ENCODE measurements around the gene HCK. TPM values are rescaled to one million over a fixed set of nuclear protein-coding genes. Genes with fewer than 3 reads are reported as not detected.
A peak's percentile ranks its signal among the peaks of the same experiment; 100 is the strongest.

The HCK gene
- total RNA-seq, 1 experiment from 2014 or later = not detected

DNA sequence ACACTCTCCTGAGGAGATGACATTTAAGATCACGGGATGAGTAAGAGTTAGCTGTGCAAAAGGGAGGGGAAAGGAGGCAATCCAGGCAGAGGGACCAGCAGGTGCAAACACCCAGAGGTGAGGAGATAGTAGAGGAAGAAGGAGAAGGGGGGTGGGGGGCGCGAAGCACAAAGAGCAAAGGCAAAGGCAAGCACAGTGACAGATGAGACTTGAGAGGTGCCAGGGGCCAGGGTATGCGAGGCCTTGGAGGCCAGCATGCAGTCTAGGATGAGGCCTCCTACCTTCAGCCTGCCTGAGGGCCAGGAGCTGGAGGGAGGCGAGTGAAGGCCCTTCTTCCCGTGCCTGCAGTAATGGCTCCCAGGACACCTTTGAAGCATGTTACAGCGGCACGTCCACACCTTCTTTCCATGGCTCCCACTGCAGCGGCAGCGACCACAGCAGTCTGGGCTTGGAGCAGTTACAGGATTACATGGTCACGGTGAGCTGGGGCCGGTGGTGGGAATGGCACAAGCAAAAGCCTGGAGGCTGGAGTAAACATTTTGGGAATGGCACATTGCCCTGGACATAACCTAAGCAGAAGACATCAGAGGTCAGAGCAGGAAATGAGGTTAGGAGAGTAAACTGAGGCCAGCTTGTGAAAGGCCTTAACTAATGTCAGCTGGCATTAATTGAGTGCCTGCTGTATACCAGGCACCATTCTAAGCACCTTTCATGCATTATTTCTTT, 23.2 kb upstream of the HCK start:
- BruUV-seq (replicated peaks) = no TSS peak
- Histone ChIP-seq H3K9me3 (ENCODE audit: insufficient read depth, low read depth) (no peaks in the 10 kb centered on the region), H4K20me1 (ENCODE audit: insufficient read depth) (no peaks in the 10 kb centered on the region), H2AFZ (no peak overlapping the region), H3K79me2 (ENCODE audit: low read depth) (no peaks in the 10 kb centered on the region), H3K4me3 (no peak overlapping the region), H3K4me1 (replicated peaks; ENCODE audit: insufficient read depth) (no peaks in the 10 kb centered on the region), H3K27ac (no peak overlapping the region), H3F3A (ENCODE audit: insufficient read depth, low read depth) (no peaks in the 10 kb centered on the region), H3K9me2 (ENCODE audit: insufficient read depth) (no peaks in the 10 kb centered on the region), H3K27me3 (ENCODE audit: insufficient read depth, low read depth) (peaks cover 48% of the 10 kb centered on the region), H3K4me2 (no peak overlapping the region), H3K36me3 (ENCODE audit: low read depth) (no peaks in the 10 kb centered on the region)
- ChIA-PET POLR2A (ENCODE audit: unreplicated experiment) (no interaction called here), CTCF (no interaction called here)
- no peak for DNase-seq
- TF ChIP-seq EZH2 (IDR thresholded peaks at IDR 0.05; ENCODE audit: low read depth) = no peak
- TF ChIP-seq, protein P1, sequence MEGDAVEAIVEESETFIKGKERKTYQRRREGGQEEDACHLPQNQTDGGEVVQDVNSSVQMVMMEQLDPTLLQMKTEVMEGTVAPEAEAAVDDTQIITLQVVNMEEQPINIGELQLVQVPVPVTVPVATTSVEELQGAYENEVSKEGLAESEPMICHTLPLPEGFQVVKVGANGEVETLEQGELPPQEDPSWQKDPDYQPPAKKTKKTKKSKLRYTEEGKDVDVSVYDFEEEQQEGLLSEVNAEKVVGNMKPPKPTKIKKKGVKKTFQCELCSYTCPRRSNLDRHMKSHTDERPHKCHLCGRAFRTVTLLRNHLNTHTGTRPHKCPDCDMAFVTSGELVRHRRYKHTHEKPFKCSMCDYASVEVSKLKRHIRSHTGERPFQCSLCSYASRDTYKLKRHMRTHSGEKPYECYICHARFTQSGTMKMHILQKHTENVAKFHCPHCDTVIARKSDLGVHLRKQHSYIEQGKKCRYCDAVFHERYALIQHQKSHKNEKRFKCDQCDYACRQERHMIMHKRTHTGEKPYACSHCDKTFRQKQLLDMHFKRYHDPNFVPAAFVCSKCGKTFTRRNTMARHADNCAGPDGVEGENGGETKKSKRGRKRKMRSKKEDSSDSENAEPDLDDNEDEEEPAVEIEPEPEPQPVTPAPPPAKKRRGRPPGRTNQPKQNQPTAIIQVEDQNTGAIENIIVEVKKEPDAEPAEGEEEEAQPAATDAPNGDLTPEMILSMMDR (conservative IDR thresholded peaks at IDR 0.05) = no peak
- intact Hi-C loops (cut with micrococcal nuclease; ENCODE audit: unreplicated experiment) = no loop called here

DNA sequence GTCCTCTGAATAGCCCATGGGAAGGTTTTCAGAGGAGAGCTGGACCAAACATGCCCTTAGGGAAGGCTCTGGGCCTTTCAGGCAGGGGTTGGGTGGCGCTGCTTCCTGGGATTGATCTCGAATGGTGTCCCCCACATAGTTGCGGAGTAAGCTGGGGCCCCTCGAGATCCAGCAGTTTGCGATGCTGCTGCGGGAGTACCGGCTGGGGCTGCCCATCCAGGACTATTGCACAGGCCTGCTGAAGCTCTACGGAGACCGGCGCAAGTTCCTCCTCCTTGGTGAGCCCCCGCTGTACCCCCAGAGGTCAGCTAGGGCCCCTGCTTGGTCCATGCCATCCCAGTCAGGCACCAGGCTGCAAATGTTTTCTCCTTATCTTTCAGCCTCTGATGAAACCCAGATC, 22.5 kb upstream of the HCK start:
- DNase-seq = no peak
- H4K20me1 ChIP-seq (ENCODE audit: insufficient read depth) = no peaks in the 10 kb centered on the region
- no peaks in the 10 kb centered on the region for H3K79me2 ChIP-seq (ENCODE audit: low read depth)
- CTCF ChIA-PET = no interaction called here
- POLR2A ChIA-PET (ENCODE audit: unreplicated experiment) = no interaction called here
- no peak overlapping the region for H3K27ac ChIP-seq
- H2AFZ ChIP-seq = no peak overlapping the region
- H3K27me3 ChIP-seq (ENCODE audit: insufficient read depth, low read depth) = peaks cover 48% of the 10 kb centered on the region
- H3K4me3 ChIP-seq = no peak overlapping the region
- no peaks in the 10 kb centered on the region for H3F3A ChIP-seq (ENCODE audit: insufficient read depth, low read depth)
- no peak overlapping the region for H3K4me2 ChIP-seq
- intact Hi-C loops (cut with micrococcal nuclease; ENCODE audit: unreplicated experiment) = no loop called here
- BruUV-seq (replicated peaks) = no TSS peak
- TF ChIP-seq, protein P1 (conservative IDR thresholded peaks at IDR 0.05) = no peak
- TF ChIP-seq EZH2 (IDR thresholded peaks at IDR 0.05; ENCODE audit: low read depth) = no peak
- no peaks in the 10 kb centered on the region for H3K4me1 ChIP-seq (replicated peaks; ENCODE audit: insufficient read depth)
- H3K9me3 ChIP-seq (ENCODE audit: insufficient read depth, low read depth) = no peaks in the 10 kb centered on the region
- H3K36me3 ChIP-seq (ENCODE audit: low read depth) = no peaks in the 10 kb centered on the region
- H3K9me2 ChIP-seq (ENCODE audit: insufficient read depth) = no peaks in the 10 kb centered on the region

DNA sequence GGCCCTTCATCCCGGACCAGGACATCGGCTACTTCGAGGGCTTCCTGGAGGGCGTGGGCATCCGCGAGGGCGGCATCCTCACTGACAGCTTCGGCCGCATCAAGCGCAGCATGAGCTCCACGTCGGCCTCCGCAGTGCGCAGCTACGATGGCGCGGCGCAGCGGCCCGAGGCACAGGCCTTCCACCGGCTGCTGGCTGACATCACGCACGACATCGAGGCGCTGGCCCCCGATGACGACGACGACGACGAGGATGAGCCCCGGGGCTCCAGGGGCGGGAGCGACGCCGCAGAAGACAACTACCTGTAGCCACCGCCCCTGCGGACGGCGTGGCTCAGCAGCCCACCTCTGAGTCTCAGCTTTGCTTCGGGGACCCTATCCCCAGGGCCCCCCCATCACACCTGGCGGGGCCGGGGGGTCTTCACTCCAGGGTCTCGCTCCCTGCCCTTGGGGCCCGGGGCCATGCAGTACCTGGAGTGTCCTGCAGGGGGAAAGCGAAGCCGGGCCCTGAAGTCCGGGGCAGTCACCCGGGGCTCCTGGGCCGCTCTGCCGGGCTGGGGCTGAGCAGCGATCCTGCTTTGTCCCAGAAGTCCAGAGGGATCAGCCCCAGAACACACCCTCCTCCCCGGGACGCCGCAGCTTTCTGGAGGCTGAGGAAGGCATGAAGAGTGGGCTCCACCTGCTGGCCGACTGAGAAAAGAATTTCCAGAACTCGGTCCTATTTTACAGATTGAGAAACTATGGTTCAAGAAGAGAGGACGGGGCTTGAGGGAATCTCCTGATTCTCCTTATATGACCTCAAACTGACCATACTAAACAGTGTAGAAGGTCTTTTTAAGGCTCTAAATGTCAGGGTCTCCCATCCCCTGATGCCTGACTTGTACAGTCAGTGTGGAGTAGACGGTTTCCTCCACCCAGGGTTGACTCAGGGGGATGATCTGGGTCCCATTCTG, 20.8 kb upstream of the HCK start:
- Histone ChIP-seq H2AFZ (no peak overlapping the region), H3K9me3 (ENCODE audit: insufficient read depth, low read depth) (no peaks in the 10 kb centered on the region), H3F3A (ENCODE audit: insufficient read depth, low read depth) (no peaks in the 10 kb centered on the region), H3K9me2 (ENCODE audit: insufficient read depth) (no peaks in the 10 kb centered on the region), H3K4me2 (peak overlapping the region; percentile 59), H3K4me3 (no peak overlapping the region), H3K27ac (no peak overlapping the region), H3K27me3 (ENCODE audit: insufficient read depth, low read depth) (peaks cover 49% of the 10 kb centered on the region), H3K4me1 (replicated peaks; ENCODE audit: insufficient read depth) (no peaks in the 10 kb centered on the region), H4K20me1 (ENCODE audit: insufficient read depth) (no peaks in the 10 kb centered on the region), H3K79me2 (ENCODE audit: low read depth) (no peaks in the 10 kb centered on the region), H3K36me3 (ENCODE audit: low read depth) (no peaks in the 10 kb centered on the region)
- TF ChIP-seq EZH2 (IDR thresholded peaks at IDR 0.05; ENCODE audit: low read depth) = no peak
- TF ChIP-seq, protein P1 (conservative IDR thresholded peaks at IDR 0.05) = peak; percentile 98
- ChIA-PET CTCF (interaction anchor here (1.2 kb wide), 1 partner anchor 208 kb away, joined by 5 read pairs; no protein-coding TSS in a partner anchor), POLR2A (ENCODE audit: unreplicated experiment) (no interaction called here)
- DNase-seq = peak; percentile 50 to 75
- intact Hi-C loops (cut with micrococcal nuclease; ENCODE audit: unreplicated experiment) = loop anchor here (1.0 to 5.0 kb wide), 4 partner anchors 61 to 208 kb away; partner anchors contain the start of gene PDRG1
- no TSS peak for BruUV-seq (replicated peaks)
